ENCODE measurements around the gene BBS9. TPM values are rescaled to one million over a fixed set of nuclear protein-coding genes. Genes with fewer than 3 reads are reported as not detected.

Gene BBS9
- total RNA-seq, 1 experiment from 2014 or later: 5.1 TPM

DNA sequence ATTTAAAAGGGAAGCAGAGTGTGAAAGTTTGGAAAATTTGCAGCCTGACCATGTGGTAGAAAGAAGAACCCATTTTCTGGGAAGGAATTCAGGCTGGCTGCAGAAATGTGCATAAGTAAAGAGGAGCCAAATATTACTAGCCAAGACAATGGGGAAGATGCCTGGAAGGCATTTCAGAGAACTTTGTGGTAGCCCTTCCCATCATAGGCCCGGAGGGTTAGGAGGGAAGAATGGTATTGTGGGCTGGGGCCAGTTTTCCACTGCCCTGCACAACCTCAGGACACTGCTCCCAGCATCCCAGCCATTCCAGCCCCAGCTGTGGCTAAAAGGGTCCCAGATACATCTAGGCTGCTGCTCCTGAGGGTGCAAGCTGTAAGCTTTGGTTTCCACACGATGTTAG is 497.5 kb downstream of the BBS9 start:
- ChIA-PET CTCF (interaction anchor here (1.1 kb wide), 1 partner anchor 9 kb away, joined by 3 read pairs; no protein-coding TSS in a partner anchor), POLR2A (no interaction called here)
- H3K4me3 Mint-ChIP-seq (ENCODE audit: unreplicated experiment): no peak overlapping the region
- no peaks in the 10 kb centered on the region for H3K36me3 Mint-ChIP-seq (ENCODE audit: insufficient read depth, unreplicated experiment)
- TF ChIP-seq, protein P1, sequence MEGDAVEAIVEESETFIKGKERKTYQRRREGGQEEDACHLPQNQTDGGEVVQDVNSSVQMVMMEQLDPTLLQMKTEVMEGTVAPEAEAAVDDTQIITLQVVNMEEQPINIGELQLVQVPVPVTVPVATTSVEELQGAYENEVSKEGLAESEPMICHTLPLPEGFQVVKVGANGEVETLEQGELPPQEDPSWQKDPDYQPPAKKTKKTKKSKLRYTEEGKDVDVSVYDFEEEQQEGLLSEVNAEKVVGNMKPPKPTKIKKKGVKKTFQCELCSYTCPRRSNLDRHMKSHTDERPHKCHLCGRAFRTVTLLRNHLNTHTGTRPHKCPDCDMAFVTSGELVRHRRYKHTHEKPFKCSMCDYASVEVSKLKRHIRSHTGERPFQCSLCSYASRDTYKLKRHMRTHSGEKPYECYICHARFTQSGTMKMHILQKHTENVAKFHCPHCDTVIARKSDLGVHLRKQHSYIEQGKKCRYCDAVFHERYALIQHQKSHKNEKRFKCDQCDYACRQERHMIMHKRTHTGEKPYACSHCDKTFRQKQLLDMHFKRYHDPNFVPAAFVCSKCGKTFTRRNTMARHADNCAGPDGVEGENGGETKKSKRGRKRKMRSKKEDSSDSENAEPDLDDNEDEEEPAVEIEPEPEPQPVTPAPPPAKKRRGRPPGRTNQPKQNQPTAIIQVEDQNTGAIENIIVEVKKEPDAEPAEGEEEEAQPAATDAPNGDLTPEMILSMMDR (IDR thresholded peaks at IDR 0.05; ENCODE audit: unreplicated experiment): no peak
- H3K4me1 Mint-ChIP-seq (ENCODE audit: insufficient read depth, unreplicated experiment): peaks cover 7% of the 10 kb centered on the region
- BruUV-seq (replicated peaks): no TSS peak
- intact Hi-C loops (cut with micrococcal nuclease): no loop called here
- DNase-seq (ENCODE audit: unreplicated experiment): no peak
- H3K27ac Mint-ChIP-seq (ENCODE audit: low read depth, unreplicated experiment): no peak overlapping the region
- H3K9me3 Mint-ChIP-seq (ENCODE audit: unreplicated experiment): no peaks in the 10 kb centered on the region
- no peaks in the 10 kb centered on the region for H3K27me3 Mint-ChIP-seq (ENCODE audit: insufficient read depth, unreplicated experiment)

- TF ChIP-seq, protein P1 (IDR thresholded peaks at IDR 0.05; ENCODE audit: unreplicated experiment): no peak
- ChIA-PET CTCF (interaction anchor here (0.6 to 1.1 kb wide), 2 partner anchors 8 to 720 kb away, joined by 3 read pairs; no protein-coding TSS in a partner anchor), POLR2A (no interaction called here)
- no peak for DNase-seq (ENCODE audit: unreplicated experiment)
- H3K4me1 Mint-ChIP-seq (ENCODE audit: insufficient read depth, unreplicated experiment): peaks cover 7% of the 10 kb centered on the region
- intact Hi-C loops (cut with micrococcal nuclease): no loop called here
- H3K27ac Mint-ChIP-seq (ENCODE audit: low read depth, unreplicated experiment): no peak overlapping the region
- no peaks in the 10 kb centered on the region for H3K27me3 Mint-ChIP-seq (ENCODE audit: insufficient read depth, unreplicated experiment)
- no peak overlapping the region for H3K4me3 Mint-ChIP-seq (ENCODE audit: unreplicated experiment)
- H3K36me3 Mint-ChIP-seq (ENCODE audit: insufficient read depth, unreplicated experiment): no peaks in the 10 kb centered on the region
- BruUV-seq (replicated peaks): no TSS peak
- H3K9me3 Mint-ChIP-seq (ENCODE audit: unreplicated experiment): no peaks in the 10 kb centered on the region
These were observed 498.4 kb downstream of the BBS9 start for GRCh38 chr7:33627741-33628140.

GRCh38 chr7:33628894-33629293 is 499.5 kb downstream of the BBS9 start:
- ChIA-PET POLR2A (no interaction called here), CTCF (interaction anchor here (0.6 kb wide), 1 partner anchor 46 kb away, joined by 4 read pairs; no protein-coding TSS in a partner anchor)
- Mint-ChIP-seq H3K4me1 (ENCODE audit: insufficient read depth, unreplicated experiment) (no peaks in the 10 kb centered on the region), H3K36me3 (ENCODE audit: insufficient read depth, unreplicated experiment) (no peaks in the 10 kb centered on the region), H3K9me3 (ENCODE audit: unreplicated experiment) (no peaks in the 10 kb centered on the region), H3K27ac (ENCODE audit: low read depth, unreplicated experiment) (no peak overlapping the region), H3K4me3 (ENCODE audit: unreplicated experiment) (no peak overlapping the region), H3K27me3 (ENCODE audit: insufficient read depth, unreplicated experiment) (no peaks in the 10 kb centered on the region)
- TF ChIP-seq, protein P1 (IDR thresholded peaks at IDR 0.05; ENCODE audit: unreplicated experiment): no peak
- no TSS peak for BruUV-seq (replicated peaks)
- DNase-seq (ENCODE audit: unreplicated experiment): no peak
- intact Hi-C loops (cut with micrococcal nuclease): no loop called here

DNA sequence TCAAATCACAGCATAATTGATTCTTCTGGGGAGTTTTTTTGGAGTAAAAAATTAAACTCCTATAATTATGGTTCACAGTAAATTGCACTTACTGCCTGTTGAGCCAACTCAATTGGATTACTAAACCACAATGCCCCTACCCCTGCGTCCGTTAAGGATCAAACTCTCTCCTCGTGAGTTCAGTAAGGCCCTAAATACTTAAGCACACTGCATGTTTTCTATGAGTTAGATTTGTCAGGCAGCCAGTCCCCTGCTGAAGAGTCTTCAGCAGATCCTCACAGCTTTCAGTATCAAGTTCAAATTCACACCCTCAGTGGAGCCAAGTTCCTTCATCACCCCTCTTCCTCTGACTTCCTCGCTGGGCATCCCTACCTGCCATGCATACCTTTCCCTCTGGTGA is 501.0 kb downstream of the BBS9 start:
- Mint-ChIP-seq H3K27ac (ENCODE audit: low read depth, unreplicated experiment) (no peak overlapping the region), H3K4me3 (ENCODE audit: unreplicated experiment) (no peak overlapping the region), H3K36me3 (ENCODE audit: insufficient read depth, unreplicated experiment) (no peaks in the 10 kb centered on the region), H3K9me3 (ENCODE audit: unreplicated experiment) (no peaks in the 10 kb centered on the region), H3K4me1 (ENCODE audit: insufficient read depth, unreplicated experiment) (no peaks in the 10 kb centered on the region), H3K27me3 (ENCODE audit: insufficient read depth, unreplicated experiment) (no peaks in the 10 kb centered on the region)
- intact Hi-C loops (cut with micrococcal nuclease): no loop called here
- BruUV-seq (replicated peaks): no TSS peak
- CTCF ChIA-PET: no interaction called here
- TF ChIP-seq, protein P1 (IDR thresholded peaks at IDR 0.05; ENCODE audit: unreplicated experiment): no peak
- DNase-seq (ENCODE audit: unreplicated experiment): no peak
- POLR2A ChIA-PET: no interaction called here

Measured in MCF 10A (cell line).